Subcutaneous abdominal adipose tissue (tissue), 5 donors: ENCODE data around the gene ZNF800.
"Not testable (repeated sequence)": the region's sequence is repeated elsewhere in the genome, so short reads cannot be mapped to it uniquely, and the experiment has no call there.

ENCODE experiments used
- H3K27ac ChIP-seq: one replicate; pipeline ENCODE4 v1.7.0; 2013; ENCODE audit warnings: low read depth, mild to moderate bottlenecking, inconsistent platforms, low read length, moderate library complexity
- H3K27me3 ChIP-seq, 5 donors: one replicate each; pipeline ENCODE4 v1.7.0; 2013; ENCODE audit warnings: low read length in 5 of 5, inconsistent platforms in 1 of 5; ENCODE audit not compliant: control insufficient read depth in 5 of 5, insufficient read depth in 4 of 5
- H3K36me3 ChIP-seq, 5 donors: one replicate each; pipeline ENCODE4 v1.7.0; 2013; ENCODE audit warnings: low read length in 5 of 5; ENCODE audit not compliant: control insufficient read depth in 5 of 5, insufficient read depth in 5 of 5
- H3K4me1 ChIP-seq, 5 donors: one replicate each; pipeline ENCODE4 v1.7.0; 2013; ENCODE audit warnings: low read length in 5 of 5, mild to moderate bottlenecking in 3 of 5, moderate library complexity in 1 of 5; ENCODE audit not compliant: control insufficient read depth in 5 of 5, insufficient read depth in 5 of 5
- H3K4me3 ChIP-seq, 5 donors: one replicate each; pipeline ENCODE4 v1.7.0; 2013; ENCODE audit warnings: low read length in 5 of 5, low read depth in 1 of 5
- H3K9ac ChIP-seq, 5 donors: one replicate each; pipeline ENCODE4 v1.7.0; 2013; ENCODE audit warnings: low read length in 5 of 5, mild to moderate bottlenecking in 4 of 5, moderate library complexity in 3 of 5
- H3K9me3 ChIP-seq, 5 donors: one replicate each; pipeline ENCODE4 v1.7.0; 2013; ENCODE audit warnings: low read length in 5 of 5; ENCODE audit not compliant: control insufficient read depth in 5 of 5
- donor health status: healthy.
- donor health status: healthy.
- donor health status: healthy.
- donor health status: healthy.
- donor health status: healthy.

ZNF800 gene

DNA sequence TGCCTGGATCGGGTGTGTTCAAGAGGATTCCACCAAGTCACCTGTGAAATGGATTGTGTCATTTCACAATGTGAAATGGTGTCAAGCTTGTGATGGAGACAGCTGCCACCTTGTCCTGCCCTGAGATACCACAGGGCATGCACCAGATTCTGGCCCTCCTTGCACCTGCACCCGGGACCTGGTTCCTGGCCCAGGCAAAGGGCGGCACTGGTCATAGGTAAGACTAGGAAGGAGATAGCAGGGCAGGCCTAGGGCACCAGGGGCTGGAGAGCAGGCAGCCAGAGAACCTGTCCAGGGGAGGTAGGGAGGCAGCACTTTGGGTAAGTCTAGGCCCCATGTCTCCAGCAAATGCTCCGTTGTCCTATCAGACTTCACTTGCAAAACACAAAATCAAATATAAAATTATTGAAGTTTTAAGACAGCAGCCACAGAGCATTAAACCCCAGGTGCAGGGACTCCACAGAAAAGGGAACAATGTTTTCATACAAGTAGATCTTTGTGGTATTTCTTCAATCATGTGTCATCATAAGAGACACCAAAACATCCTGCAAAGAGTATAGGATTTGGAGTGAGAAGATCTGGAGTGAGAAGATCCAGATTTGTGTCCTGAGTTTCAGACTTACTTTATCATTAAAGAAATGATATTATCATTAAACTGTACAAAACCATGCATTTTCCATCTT lies 22.7 kb upstream of the ZNF800 start:
- peaks cover 0 to 3% (median 0%) of the 10 kb centered on the region in 5 donors for H3K9me3 ChIP-seq
- no peak overlapping the region for H3K27ac ChIP-seq
- no peak overlapping the region for H3K9ac ChIP-seq
- no peaks in the 10 kb centered on the region for H3K4me1 ChIP-seq
- peaks cover 0 to 5% (median 0%) of the 10 kb centered on the region in 5 donors for H3K27me3 ChIP-seq
- no peak overlapping the region for H3K4me3 ChIP-seq
- H3K36me3 ChIP-seq = no peaks in the 10 kb centered on the region

DNA sequence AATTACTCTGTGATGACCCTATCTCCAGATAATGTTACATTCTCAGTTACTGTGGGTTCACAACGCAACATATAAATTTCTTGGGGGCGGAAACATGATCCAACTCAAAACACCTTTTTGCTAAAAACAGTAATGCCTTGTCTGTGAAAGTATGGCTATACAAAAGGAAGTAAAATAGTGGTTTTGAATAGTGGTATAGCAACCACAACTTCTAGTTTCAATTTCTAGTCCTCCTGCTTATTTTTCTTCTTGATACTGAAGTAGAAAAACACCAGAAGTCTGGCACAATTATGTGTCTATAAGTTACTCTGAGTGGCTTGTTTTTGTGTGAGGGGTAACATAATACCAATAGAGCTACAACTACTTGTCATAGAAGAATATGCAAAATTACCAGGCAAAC lies 21.5 kb upstream of the ZNF800 start:
- Histone ChIP-seq H3K9ac (no peak overlapping the region), H3K4me1 (no peaks in the 10 kb centered on the region), H3K9me3 (peaks cover 0 to 3% (median 0%) of the 10 kb centered on the region in 5 donors), H3K36me3 (no peaks in the 10 kb centered on the region), H3K27ac (no peak overlapping the region), H3K27me3 (peaks cover 0 to 5% (median 0%) of the 10 kb centered on the region in 5 donors), H3K4me3 (no peak overlapping the region)

DNA sequence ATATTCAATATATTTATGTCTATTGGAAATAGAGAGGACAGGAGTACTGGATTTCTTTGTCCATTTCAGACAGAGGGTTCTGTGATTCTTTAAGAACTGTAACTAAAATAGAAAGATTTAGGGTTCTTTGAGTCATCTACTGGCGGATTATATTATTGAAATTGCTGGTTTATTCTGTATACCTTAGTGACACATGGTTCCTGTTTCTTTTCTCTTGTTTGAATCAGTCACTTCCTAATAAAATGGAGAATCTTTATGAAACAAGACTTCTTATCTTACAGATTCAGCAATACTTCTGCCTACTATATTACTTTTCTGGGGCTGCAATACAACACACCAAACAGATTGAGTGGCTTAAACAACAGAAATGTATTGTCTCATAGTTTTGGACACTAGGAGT lies 20.8 kb upstream of the ZNF800 start:
- H3K4me3 ChIP-seq = no peak overlapping the region
- no peaks in the 10 kb centered on the region for H3K4me1 ChIP-seq
- H3K9me3 ChIP-seq = peaks cover 0 to 1% (median 0%) of the 10 kb centered on the region in 5 donors
- no peaks in the 10 kb centered on the region for H3K36me3 ChIP-seq
- no peak overlapping the region for H3K27ac ChIP-seq
- H3K9ac ChIP-seq = no peak overlapping the region
- H3K27me3 ChIP-seq = peaks cover 0 to 3% (median 0%) of the 10 kb centered on the region in 5 donors

DNA sequence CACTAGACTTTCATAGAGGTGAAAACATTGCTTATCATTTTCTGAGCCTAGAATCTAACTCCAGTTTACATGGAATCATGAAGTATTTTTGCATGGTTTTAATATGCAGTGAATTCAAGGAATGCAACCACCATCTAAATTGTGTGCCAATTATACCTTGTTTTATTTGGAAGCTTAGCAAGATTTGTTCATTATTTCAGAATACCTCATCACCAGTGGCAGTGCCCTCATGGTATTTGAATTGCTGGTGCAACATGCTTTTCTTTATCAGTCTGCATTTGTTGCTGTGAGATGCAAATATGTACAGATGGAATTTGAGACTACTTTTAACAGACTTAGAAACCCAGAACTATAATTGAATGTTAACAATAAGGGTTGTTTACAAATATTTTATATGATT lies 18.7 kb upstream of the ZNF800 start:
- no peak overlapping the region for H3K27ac ChIP-seq
- H3K4me3 ChIP-seq = no peak overlapping the region
- no peaks in the 10 kb centered on the region for H3K4me1 ChIP-seq
- H3K9me3 ChIP-seq = no peaks in the 10 kb centered on the region
- H3K27me3 ChIP-seq = peaks cover 0 to 4% (median 0%) of the 10 kb centered on the region in 5 donors
- H3K36me3 ChIP-seq = no peaks in the 10 kb centered on the region
- H3K9ac ChIP-seq = no peak overlapping the region

DNA sequence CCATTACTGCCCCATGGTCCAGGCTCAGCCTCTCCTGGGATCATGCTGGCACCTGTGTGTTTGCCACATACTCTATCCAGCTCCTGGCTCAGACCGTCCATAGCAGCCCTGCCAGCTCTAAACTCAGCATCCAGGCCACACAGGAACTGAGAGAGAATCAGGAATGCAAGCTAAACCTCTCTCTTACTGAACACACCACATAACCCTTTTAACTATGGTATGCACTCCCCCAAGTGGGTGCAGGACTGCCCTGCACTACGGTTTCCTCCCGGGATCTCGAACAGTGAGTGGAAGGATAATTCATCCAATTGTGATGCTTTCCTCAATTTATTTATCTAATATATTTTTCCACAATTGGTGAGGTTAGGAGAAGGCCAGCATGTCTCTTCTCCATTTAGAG lies 17.1 kb upstream of the ZNF800 start:
- H3K4me3 ChIP-seq = no peak overlapping the region
- H3K27ac ChIP-seq = no peak overlapping the region
- H3K9me3 ChIP-seq = no peaks in the 10 kb centered on the region
- H3K4me1 ChIP-seq = no peaks in the 10 kb centered on the region
- no peaks in the 10 kb centered on the region for H3K36me3 ChIP-seq
- no peak overlapping the region for H3K9ac ChIP-seq
- peaks cover 0 to 3% (median 2%) of the 10 kb centered on the region in 5 donors for H3K27me3 ChIP-seq

DNA sequence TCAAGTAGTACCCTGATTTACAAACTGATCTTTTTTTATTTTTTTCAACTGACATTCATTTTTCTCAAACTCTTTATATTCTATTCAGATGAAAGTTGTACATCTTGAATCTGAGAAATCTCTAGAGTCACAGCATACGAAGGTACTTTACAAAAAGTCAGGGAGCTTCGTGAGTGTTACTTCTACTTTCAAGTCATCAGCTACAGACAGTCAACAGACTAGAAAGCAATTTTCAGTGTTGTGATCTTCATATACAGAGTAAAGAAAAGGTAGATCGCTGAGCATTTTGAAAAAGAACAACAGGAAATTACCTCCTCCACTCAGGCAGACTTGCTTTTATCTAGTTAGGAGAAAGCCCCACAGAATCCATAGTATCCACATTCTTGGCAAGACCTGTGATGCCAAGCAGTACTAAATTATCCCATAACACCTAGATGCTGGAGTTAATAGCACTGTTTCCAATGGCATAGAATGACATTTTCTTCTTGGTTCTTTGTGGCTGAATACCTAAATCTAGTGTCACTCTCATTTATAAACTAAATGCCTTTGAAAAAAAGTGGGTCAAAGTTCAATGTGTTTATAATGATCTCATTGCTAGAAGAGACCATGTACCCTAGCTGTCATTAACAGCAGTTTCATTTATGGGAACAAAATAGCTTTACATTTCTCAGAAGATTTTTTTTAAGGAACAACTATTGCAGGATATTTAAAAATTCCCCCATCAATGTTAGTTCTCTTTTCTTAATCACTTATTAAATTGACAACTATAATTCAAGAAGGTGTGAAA lies 12.0 kb upstream of the ZNF800 start:
- Histone ChIP-seq H3K27me3 (peaks cover 0 to 5% (median 2%) of the 10 kb centered on the region in 5 donors), H3K9me3 (no peaks in the 10 kb centered on the region), H3K27ac (no peak overlapping the region), H3K4me3 (no peak overlapping the region), H3K36me3 (no peaks in the 10 kb centered on the region), H3K4me1 (no peaks in the 10 kb centered on the region), H3K9ac (no peak overlapping the region)

DNA sequence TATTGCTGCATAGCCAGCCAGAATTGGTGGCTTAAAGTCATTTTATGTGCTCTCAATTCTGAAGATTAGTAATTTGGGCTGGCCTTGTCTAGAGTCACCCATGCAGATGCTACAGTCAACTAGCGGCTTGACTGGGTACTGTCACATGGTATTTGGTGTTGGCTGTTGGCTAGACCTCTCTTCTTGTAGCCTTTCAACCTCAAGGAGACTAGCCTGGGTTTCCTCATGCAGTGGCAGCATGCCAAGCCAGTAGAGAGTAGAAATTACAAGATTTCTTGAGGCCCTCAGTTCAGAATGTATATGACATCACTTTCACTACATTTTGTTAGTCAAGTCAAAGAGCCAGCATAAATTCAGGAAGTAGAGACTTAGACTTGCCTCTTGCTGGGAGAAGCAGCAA lies 3.7 kb upstream of the ZNF800 start:
- no peak overlapping the region for H3K9ac ChIP-seq
- H3K27me3 ChIP-seq = peaks cover 0 to 9% (median 0%) of the 10 kb centered on the region in 5 donors
- no peak overlapping the region for H3K27ac ChIP-seq
- H3K36me3 ChIP-seq = no peaks in the 10 kb centered on the region
- no peaks in the 10 kb centered on the region for H3K9me3 ChIP-seq
- H3K4me1 ChIP-seq = peaks cover 3 to 16% (median 14%) of the 10 kb centered on the region in 5 donors
- no peak overlapping the region for H3K4me3 ChIP-seq

DNA sequence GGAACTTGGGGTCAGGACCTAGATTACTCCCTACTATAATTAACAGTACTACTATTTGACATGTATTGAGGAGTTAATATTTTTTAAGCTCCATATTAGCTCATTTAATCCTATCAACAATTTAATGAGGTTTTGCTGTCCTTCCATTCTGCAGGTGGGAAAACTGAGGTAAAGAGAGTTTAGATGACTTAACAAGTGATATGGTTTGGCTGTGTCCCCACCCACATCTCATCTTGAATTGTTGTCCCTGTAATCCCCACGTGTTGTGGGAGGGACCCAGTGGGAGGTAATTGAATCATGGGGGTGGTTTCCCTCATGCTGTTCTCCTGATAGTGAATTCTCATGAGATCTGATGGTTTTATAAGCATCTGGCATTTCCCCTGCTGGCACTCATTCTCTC lies 2.6 kb upstream of the ZNF800 start:
- not testable (repeated sequence) for H3K9ac ChIP-seq, H3K27ac ChIP-seq, H3K36me3 ChIP-seq, H3K9me3 ChIP-seq, H3K4me3 ChIP-seq, H3K27me3 ChIP-seq
- H3K4me1 ChIP-seq = peaks cover 3 to 22% (median 20%) of the 10 kb centered on the region in 5 donors

DNA sequence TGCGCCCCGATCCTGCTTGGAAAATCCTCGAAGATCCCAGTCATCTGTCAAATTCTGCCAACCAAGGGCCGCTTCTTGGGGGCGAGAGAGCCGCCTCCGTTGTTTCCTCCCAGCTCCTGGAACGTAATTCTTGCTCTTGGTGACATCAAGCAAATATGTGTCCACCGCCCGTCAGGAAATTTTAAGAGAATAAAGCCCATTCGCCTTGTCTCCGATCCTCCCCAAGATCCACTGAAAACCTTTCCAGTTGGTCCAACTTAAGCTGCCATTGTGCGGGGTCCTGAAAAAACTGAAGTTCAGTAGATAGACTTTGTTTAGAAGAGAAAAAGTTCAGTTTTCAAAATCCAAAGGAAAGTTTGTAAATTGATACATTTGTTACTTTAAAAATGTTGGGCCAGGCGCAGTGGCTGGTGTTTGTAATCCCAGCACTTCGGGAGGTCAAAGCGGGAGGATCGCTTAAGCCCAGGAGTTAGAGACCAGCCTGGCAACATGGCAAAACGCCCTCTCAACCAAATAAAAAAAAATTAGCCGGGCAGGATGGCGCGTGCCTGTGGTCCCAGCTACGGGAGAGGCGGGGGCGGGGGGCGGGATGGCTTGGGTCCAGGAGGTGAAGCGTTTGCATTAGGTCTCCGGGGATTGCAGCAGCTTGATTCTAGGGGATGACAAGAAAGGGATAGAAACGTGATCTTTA lies 1.0 kb upstream of the ZNF800 start:
- Histone ChIP-seq H3K4me1 (peaks cover 3 to 29% (median 20%) of the 10 kb centered on the region in 5 donors), H3K9ac (peak overlapping the region; percentile 81 to 99 (median 90)), H3K27ac (peak overlapping the region; percentile 96), H3K9me3 (no peaks in the 10 kb centered on the region), H3K4me3 (peak overlapping the region; percentile 89 to 94 (median 91)), H3K36me3 (peaks cover 0 to 14% (median 2%) of the 10 kb centered on the region in 5 donors), H3K27me3 (no peaks in the 10 kb centered on the region)

DNA sequence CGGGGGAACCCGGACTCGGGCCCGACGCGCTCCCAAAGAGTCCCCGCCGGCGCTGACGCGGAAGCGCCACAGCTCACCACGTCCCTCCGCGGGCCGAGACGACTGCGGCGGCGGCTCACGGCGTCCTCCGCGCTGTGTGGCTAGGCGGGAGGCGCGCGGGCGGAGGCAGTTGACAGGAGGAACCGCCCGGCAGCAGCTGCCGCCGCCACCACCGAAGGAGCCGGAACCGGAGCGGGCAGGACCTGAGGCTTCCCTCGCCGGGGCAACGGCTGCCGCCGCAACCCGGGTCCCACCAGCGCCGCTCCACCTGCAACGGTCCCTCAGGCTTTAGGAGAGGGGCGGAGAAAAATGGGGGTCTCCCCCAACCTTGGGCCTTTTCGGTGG lies 334 bp downstream of the ZNF800 start:
- Histone ChIP-seq H3K4me3 (peak overlapping the region; percentile 71 to 94 (median 91)), H3K4me1 (peaks cover 3 to 29% (median 20%) of the 10 kb centered on the region in 5 donors), H3K9me3 (no peaks in the 10 kb centered on the region), H3K36me3 (peaks cover 0 to 18% (median 4%) of the 10 kb centered on the region in 5 donors), H3K27ac (peak overlapping the region; percentile 96), H3K9ac (peak overlapping the region; percentile 66 to 99 (median 93)), H3K27me3 (no peaks in the 10 kb centered on the region)
